ENCODE measurements around the gene ST6GAL1.

DNA sequence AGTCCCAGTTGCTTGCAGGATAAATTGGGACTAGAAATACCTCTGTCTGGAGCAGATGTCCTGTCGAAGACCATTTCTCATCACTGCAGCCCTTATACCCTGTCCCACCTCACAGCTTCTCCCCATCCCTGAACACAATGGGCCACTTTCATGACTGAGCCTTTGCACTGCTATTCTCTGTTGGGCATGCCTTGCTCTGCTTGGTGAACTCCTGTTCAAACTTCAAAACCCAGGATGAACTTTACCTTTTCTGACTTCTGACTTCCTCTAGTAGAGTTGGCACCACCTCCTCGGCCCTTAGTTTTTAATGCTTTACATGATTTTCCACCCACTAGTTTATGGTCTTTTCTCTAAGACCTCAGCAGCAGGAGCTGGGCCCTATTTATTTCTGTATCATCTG is 48.4 kb downstream of the ST6GAL1 start:
- TF ChIP-seq CTCF (IDR thresholded peaks at IDR 0.05) (no peak), POLR2A (IDR thresholded peaks at IDR 0.05) (no peak)

All from heart left ventricle (tissue), 13 donors.